ENCODE measurements around the gene CCDC51. TPM values are rescaled to one million over a fixed set of nuclear protein-coding genes. Genes with fewer than 3 reads are reported as not detected.
"Not testable (repeated sequence)": the region's sequence is repeated elsewhere in the genome, so short reads cannot be mapped to it uniquely, and the experiment has no call there.

Gene CCDC51
- polyA plus RNA-seq, 1 of the 3 experiments (the other 2 are of a cell fraction): 24.2 TPM

GRCh38 chr3:48475188-48475587 lies 35.3 kb upstream of the CCDC51 start:
- no peaks in the 10 kb centered on the region for H3K9me2 ChIP-seq
- no peak overlapping the region for H2AFZ ChIP-seq (ENCODE audit: low read depth)
- DNase-seq: no peak
- peaks cover 0 to 6% of the 10 kb centered on the region in 2 experiments; a peak in 1 of 4 replicates for H3K4me1 ChIP-seq (ENCODE audit: control insufficient read depth in 1 of 2, insufficient read depth in 2 of 2, low read depth in 1 of 2, low read length in 1 of 2)
- POLR2A ChIA-PET: no interaction called here
- H3F3A ChIP-seq (replicated peaks; ENCODE audit: insufficient read depth): peaks cover 7% of the 10 kb centered on the region
- no peak overlapping the region for H3K4me3 ChIP-seq (ENCODE audit: low read depth in 2 of 2, low read length in 1 of 2)
- H3K9ac ChIP-seq: no peak overlapping the region
- WGBS (ENCODE audit: low lambda C conversion rate): 95% methylated on average over 11 of the region's 11 CpGs
- H3K27me3 ChIP-seq (ENCODE audit: insufficient read depth): no peaks in the 10 kb centered on the region
- H3K36me3 ChIP-seq (replicated peaks in 1 of 2; ENCODE audit: control insufficient read depth in 1 of 2, insufficient read depth in 2 of 2, low read length in 1 of 2): no peaks in the 10 kb centered on the region
- TF ChIP-seq TCF12 (IDR thresholded peaks at IDR 0.05) (no peak), SIN3A (IDR thresholded peaks at IDR 0.05; ENCODE audit: borderline replicate concordance, low read depth, low read length) (no peak), ZBTB33 (IDR thresholded peaks at IDR 0.05; ENCODE audit: borderline replicate concordance, low read depth) (no peak), PBX3 (IDR thresholded peaks at IDR 0.05) (no peak), MEF2A (IDR thresholded peaks at IDR 0.05; ENCODE audit: borderline replicate concordance, low read depth) (no peak), RAD21 (IDR thresholded peaks at IDR 0.05; ENCODE audit: low read length) (no peak), POLR2AphosphoS5 (IDR thresholded peaks at IDR 0.05; ENCODE audit: low read depth, low read length) (no peak)
- H4K20me1 ChIP-seq (ENCODE audit: insufficient read depth): no peaks in the 10 kb centered on the region
- no peak overlapping the region for H3K27ac ChIP-seq (ENCODE audit: low read depth in 2 of 2, low read length in 1 of 2)
- H3K9me3 ChIP-seq: no peaks in the 10 kb centered on the region
- H3K79me2 ChIP-seq (ENCODE audit: insufficient read depth): peaks cover 27% of the 10 kb centered on the region
- no peak overlapping the region for H3K4me2 ChIP-seq
- CTCF ChIA-PET: interaction anchor here (0.9 to 6.4 kb wide), 4 partner anchors 9 to 79 kb away, joined by 3 to 27 read pairs (median 10); a partner anchor contains a TSS

GRCh38 chr3:48474619-48475018 lies 34.7 kb upstream of the CCDC51 start:
- WGBS (ENCODE audit: low lambda C conversion rate): 88% methylated on average over 4 of the region's 4 CpGs
- Histone ChIP-seq H3K36me3 (replicated peaks in 1 of 2; ENCODE audit: control insufficient read depth in 1 of 2, insufficient read depth in 2 of 2, low read length in 1 of 2) (peaks cover 0 to 2% of the 10 kb centered on the region in 2 experiments), H3K27me3 (ENCODE audit: insufficient read depth) (no peaks in the 10 kb centered on the region), H4K20me1 (ENCODE audit: insufficient read depth) (no peaks in the 10 kb centered on the region), H3F3A (replicated peaks; ENCODE audit: insufficient read depth) (peaks cover 7% of the 10 kb centered on the region), H2AFZ (ENCODE audit: low read depth) (no peak overlapping the region), H3K9me3 (no peaks in the 10 kb centered on the region), H3K9me2 (no peaks in the 10 kb centered on the region), H3K4me1 (ENCODE audit: control insufficient read depth in 1 of 2, insufficient read depth in 2 of 2, low read depth in 1 of 2, low read length in 1 of 2) (peaks cover 0 to 12% of the 10 kb centered on the region in 2 experiments; a peak in 1 of 4 replicates), H3K9ac (no peak overlapping the region), H3K4me3 (ENCODE audit: low read depth in 2 of 2, low read length in 1 of 2) (no peak overlapping the region), H3K27ac (ENCODE audit: low read depth in 2 of 2, low read length in 1 of 2) (no peak overlapping the region), H3K4me2 (no peak overlapping the region), H3K79me2 (ENCODE audit: insufficient read depth) (peaks cover 33% of the 10 kb centered on the region)
- POLR2A ChIA-PET: no interaction called here
- CTCF ChIA-PET: interaction anchor here (0.9 to 6.4 kb wide), 4 partner anchors 8 to 79 kb away, joined by 3 to 27 read pairs (median 10); a partner anchor contains a TSS
- peak; percentile 13 for DNase-seq
- TF ChIP-seq GABPA (IDR thresholded peaks at IDR 0.05; ENCODE audit: low read depth) (no peak), POLR2AphosphoS5 (IDR thresholded peaks at IDR 0.05; ENCODE audit: low read depth, low read length) (no peak), RXRA (IDR thresholded peaks at IDR 0.05; ENCODE audit: borderline replicate concordance, low read depth) (no peak), SIN3A (IDR thresholded peaks at IDR 0.05; ENCODE audit: borderline replicate concordance, low read depth, low read length) (no peak), TCF12 (IDR thresholded peaks at IDR 0.05) (no peak), GATA2 (CRISPR knock-in tag; IDR thresholded peaks at IDR 0.05) (no peak)

GRCh38 chr3:48474031-48474430 lies 34.1 kb upstream of the CCDC51 start:
- ChIA-PET POLR2A (interaction anchor here (0.6 to 2.2 kb wide), 2 partner anchors 24 to 30 kb away, joined by 3 to 9 read pairs; partner anchors contain the start of gene SHISA5), CTCF (interaction anchor here (1.0 to 6.4 kb wide), 8 partner anchors 8 to 80 kb away, joined by 3 to 27 read pairs (median 7); no protein-coding TSS in a partner anchor)
- WGBS (ENCODE audit: low lambda C conversion rate): 98% methylated on average over 4 of the region's 4 CpGs
- Histone ChIP-seq H3K79me2 (ENCODE audit: insufficient read depth) (peaks cover 39% of the 10 kb centered on the region), H3K27ac (ENCODE audit: low read depth in 2 of 2, low read length in 1 of 2) (peak overlapping the region in 1 of 2 experiments; percentile 87; a peak in 1 of 4 replicates), H3K4me1 (ENCODE audit: control insufficient read depth in 1 of 2, insufficient read depth in 2 of 2, low read depth in 1 of 2, low read length in 1 of 2) (peaks cover 0 to 18% of the 10 kb centered on the region in 2 experiments; a peak in 1 of 4 replicates)
- not testable (repeated sequence) for H3K36me3 ChIP-seq (replicated peaks in 1 of 2; ENCODE audit: control insufficient read depth in 1 of 2, insufficient read depth in 2 of 2, low read length in 1 of 2); H3K4me2 ChIP-seq; H3K9ac ChIP-seq; DNase-seq; H3K9me3 ChIP-seq; H2AFZ ChIP-seq (ENCODE audit: low read depth); H3K9me2 ChIP-seq; H3K4me3 ChIP-seq (ENCODE audit: low read depth in 2 of 2, low read length in 1 of 2); H4K20me1 ChIP-seq (ENCODE audit: insufficient read depth); H3K27me3 ChIP-seq (ENCODE audit: insufficient read depth); H3F3A ChIP-seq (replicated peaks; ENCODE audit: insufficient read depth)
